Measurements from ENCODE around the gene CTDP1. TPM values are rescaled to one million over a fixed set of nuclear protein-coding genes. Genes with fewer than 3 reads are reported as not detected.

The CTDP1 gene
- total and polyA plus RNA-seq, 12 donors: 3.8 to 23.9 (median 15.8) TPM

GRCh38 chr18:79768745-79769144 is 89.1 kb downstream of the CTDP1 start:
- no peak overlapping the region for H3K27ac ChIP-seq
- H3K9me3 ChIP-seq (replicated peaks in 1 of 3): no peaks in the 10 kb centered on the region
- TF ChIP-seq CTCF (IDR thresholded peaks at IDR 0.05) (no peak), POLR2A (IDR thresholded peaks at IDR 0.05) (no peak)
- no peaks in the 10 kb centered on the region for H3K4me1 ChIP-seq (replicated peaks in 1 of 2)
- no peak for DNase-seq
- no peak overlapping the region for H3K4me3 ChIP-seq
- no peaks in the 10 kb centered on the region for H3K27me3 ChIP-seq
- no peaks in the 10 kb centered on the region for H3K36me3 ChIP-seq (replicated peaks in 1 of 2)
- intact Hi-C loops (cut with DNase I): no loop called here
- 58 to 64% (median 60%) methylated on average over 3 of the region's 3 CpGs for WGBS, 4 donors

GRCh38 chr18:79769698-79770500 is 90.3 kb downstream of the CTDP1 start:
- DNase-seq: no peak
- H3K27ac ChIP-seq: no peak overlapping the region
- TF ChIP-seq CTCF (IDR thresholded peaks at IDR 0.05) (no peak), POLR2A (IDR thresholded peaks at IDR 0.05) (no peak)
- H3K36me3 ChIP-seq (replicated peaks in 1 of 2): no peaks in the 10 kb centered on the region
- 78 to 87% (median 84%) methylated on average over 25 to 31 of the region's 31 CpGs for WGBS, 4 donors
- H3K9me3 ChIP-seq (replicated peaks in 1 of 3): no peaks in the 10 kb centered on the region
- intact Hi-C loops (cut with DNase I): no loop called here
- H3K4me1 ChIP-seq (replicated peaks in 1 of 2): no peaks in the 10 kb centered on the region
- no peaks in the 10 kb centered on the region for H3K27me3 ChIP-seq
- no peak overlapping the region for H3K4me3 ChIP-seq

- no peaks in the 10 kb centered on the region for H3K9me3 ChIP-seq (replicated peaks in 1 of 3)
- H3K4me1 ChIP-seq (replicated peaks in 1 of 2): no peaks in the 10 kb centered on the region
- intact Hi-C loops (cut with DNase I): no loop called here
- no peak for DNase-seq
- no peaks in the 10 kb centered on the region for H3K27me3 ChIP-seq
- H3K36me3 ChIP-seq (replicated peaks in 1 of 2): no peaks in the 10 kb centered on the region
- H3K27ac ChIP-seq: no peak overlapping the region
- TF ChIP-seq POLR2A (IDR thresholded peaks at IDR 0.05): no peak
- no peak for TF ChIP-seq CTCF (IDR thresholded peaks at IDR 0.05)
- H3K4me3 ChIP-seq: no peak overlapping the region
- WGBS, 4 donors: 50 to 62% (median 56%) methylated on average over 6 to 11 of the region's 11 CpGs
Measured at GRCh38 chr18:79770501-79770815, 90.9 kb downstream of the CTDP1 start.

- Histone ChIP-seq H3K27ac (no peak overlapping the region), H3K9me3 (replicated peaks in 1 of 3) (no peaks in the 10 kb centered on the region), H3K36me3 (replicated peaks in 1 of 2) (no peaks in the 10 kb centered on the region), H3K27me3 (no peaks in the 10 kb centered on the region), H3K4me1 (replicated peaks in 1 of 2) (no peaks in the 10 kb centered on the region), H3K4me3 (no peak overlapping the region)
- 77 to 90% (median 89%) methylated on average over 7 to 23 of the region's 24 CpGs for WGBS, 4 donors
- no peak for DNase-seq
- intact Hi-C loops (cut with DNase I): no loop called here
- TF ChIP-seq POLR2A (IDR thresholded peaks at IDR 0.05) (no peak), CTCF (IDR thresholded peaks at IDR 0.05) (no peak)
Measured at GRCh38 chr18:79770826-79771225, 91.2 kb downstream of the CTDP1 start.

Measured in adrenal gland (tissue), 12 donors.